Dedifferentiated amniotic fluid mesenchymal stem cell (primary cell): ENCODE results near the gene SMURF2.
"Not testable (repeated sequence)": the region's sequence is repeated elsewhere in the genome, so short reads cannot be mapped to it uniquely, and the experiment has no call there.

Experiments
- DNase-seq: peaks from one replicate; pipeline ENCODE4 v3.0.0-alpha.2; 2016; ENCODE audit errors: extremely low spot score

The SMURF2 gene

DNA sequence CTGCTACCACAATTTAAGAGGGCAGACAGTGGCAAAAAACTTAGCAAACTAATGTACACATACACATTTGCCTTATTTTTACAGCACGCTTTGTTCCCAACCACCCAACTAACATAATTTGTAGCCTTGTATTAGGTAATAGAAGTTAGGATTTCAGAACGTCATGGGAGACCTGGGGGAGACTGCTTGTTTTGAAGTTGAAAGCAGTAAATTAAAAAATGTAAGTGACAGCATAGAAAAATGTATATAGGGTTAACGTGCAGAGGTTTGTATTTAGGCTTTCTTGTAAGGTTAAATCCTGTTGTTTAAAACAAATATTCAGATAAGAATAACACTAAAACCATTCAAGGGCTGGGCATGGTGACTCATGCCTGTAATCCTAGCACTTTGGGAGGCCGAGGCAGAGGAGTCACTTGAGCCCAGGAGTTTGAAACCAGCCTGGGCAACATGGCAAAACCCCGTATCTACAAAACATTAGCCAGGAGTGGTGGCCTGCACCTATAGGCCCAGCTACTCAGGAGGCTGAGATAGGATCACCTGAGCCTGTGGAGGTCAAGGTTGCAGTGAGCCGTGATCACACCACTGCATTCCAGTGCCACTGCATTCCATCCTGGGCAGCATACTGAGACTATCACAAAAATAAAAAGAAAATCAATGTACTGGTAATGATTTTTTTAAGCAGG lies 2.3 kb upstream of the SMURF2 start:
- DNase-seq, result not testable (repeated sequence)

GRCh38 chr17:64663836-64664235 lies 1.7 kb upstream of the SMURF2 start:
- not testable (repeated sequence) for DNase-seq

DNA sequence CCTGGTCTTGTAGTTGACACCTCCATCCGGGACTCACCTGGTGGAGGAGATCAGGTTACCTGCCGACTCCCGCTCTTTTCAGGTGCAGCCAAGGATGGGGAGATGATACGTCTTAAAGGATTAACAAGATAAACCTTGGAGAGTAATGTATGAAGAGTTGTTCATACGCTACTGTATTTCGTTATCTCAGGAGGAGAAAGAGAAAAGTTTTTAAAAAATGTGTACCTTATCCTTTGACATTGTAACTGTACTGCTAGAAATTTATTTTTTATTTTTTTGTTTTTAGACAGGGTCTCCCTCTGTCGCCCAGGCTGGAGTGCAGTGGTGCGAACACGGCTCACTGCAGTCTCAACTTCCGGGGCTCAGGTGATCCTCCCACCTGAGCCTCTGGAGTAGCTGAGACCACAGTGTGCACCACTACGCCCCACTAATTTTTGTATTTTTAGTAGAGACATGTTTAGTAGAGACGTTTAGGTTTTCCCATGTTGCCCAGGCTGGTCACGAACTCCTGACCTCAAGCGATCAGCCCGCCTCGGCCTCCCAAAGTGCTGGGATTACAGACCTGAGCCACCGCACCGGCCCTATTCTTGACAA lies 764 bp upstream of the SMURF2 start:
- no peak for DNase-seq

DNA sequence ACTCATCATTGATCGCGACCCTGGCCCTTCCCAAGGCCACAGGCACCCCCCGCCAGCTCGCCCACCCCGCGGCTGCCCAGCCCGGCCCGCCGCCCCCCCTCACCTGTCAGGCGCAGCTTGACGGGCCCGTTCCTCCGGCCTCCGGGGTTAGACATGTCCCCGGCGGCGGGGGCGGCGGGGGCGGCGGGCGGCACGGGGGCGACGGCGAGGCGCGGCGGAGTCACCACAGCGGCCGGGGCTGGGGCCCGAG lies 456 bp downstream of the SMURF2 start:
- DNase-seq, result no peak

GRCh38 chr17:64660978-64661725 lies 955 bp downstream of the SMURF2 start:
- DNase-seq, result not testable (repeated sequence)

GRCh38 chr17:64660195-64660977 lies 1.7 kb downstream of the SMURF2 start:
- DNase-seq, result not testable (repeated sequence)

DNA sequence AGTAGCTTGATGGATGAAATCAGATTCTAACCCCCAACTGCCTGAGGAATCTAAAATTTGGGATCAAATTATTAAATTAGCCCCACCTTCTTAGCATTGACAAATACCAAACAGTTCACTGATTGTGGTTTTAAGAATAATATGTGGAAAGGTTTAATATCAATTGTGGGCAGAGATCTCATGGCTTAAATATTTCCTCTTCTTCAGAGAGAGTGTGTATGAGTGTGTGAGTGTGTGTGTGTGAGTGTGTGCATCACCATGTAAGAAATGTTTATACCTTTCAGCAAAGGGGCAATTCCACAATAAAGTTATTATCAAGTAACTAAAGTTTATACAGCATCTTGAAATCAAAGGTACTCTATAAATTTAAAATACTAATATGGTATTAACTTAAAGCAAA lies 3.2 kb downstream of the SMURF2 start:
- peak; percentile 38 for DNase-seq

DNA sequence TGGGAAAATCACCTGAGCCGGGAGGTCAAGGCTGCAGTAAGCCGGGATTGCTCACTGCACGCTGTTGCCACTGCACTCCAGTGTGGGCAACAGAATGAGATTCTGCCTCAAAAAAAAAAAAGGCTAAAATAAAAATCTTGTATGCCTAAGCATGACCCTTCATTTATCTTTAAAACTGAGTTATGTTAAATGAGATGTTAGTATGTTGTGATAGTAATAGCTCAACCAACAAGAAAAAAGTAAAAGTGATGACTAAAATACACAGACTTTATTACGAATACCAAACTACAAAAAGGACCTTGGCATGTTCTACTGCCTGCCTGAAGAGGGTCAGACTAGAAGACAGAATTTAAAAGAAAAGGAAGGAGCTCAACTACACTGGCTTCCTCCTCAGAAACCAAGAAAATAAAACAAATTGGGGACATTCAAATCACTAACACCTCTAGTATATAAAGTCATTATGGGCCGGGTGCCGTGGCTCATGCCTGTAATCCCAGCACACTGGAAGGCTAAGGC lies 4.4 kb downstream of the SMURF2 start:
- DNase-seq, result no peak

- no peak for DNase-seq
Observed at GRCh38 chr17:64655704-64656103, 6.4 kb downstream of the SMURF2 start.

GRCh38 chr17:64653985-64654355 lies 8.1 kb downstream of the SMURF2 start:
- no peak for DNase-seq

GRCh38 chr17:64653325-64653984 lies 8.7 kb downstream of the SMURF2 start:
- DNase-seq, result peak; percentile 79

DNA sequence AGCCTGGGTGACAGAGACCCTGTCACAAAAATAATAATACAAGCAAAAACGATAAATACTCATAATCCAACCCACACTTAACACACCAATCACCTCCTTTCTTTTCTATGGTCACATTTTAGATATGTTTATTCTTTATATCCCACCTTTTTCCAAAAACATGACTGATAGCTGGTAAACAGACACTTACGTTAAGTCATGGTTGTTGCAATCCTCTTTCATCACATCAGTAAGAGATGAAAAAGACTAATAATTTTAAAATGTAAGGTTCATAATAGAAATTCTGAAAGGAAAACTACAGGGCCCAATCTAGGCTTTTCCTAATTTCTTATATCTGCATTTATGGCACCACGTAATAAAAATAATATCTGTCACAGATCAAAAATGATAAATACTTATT lies 10.2 kb downstream of the SMURF2 start:
- DNase-seq, result no peak

DNA sequence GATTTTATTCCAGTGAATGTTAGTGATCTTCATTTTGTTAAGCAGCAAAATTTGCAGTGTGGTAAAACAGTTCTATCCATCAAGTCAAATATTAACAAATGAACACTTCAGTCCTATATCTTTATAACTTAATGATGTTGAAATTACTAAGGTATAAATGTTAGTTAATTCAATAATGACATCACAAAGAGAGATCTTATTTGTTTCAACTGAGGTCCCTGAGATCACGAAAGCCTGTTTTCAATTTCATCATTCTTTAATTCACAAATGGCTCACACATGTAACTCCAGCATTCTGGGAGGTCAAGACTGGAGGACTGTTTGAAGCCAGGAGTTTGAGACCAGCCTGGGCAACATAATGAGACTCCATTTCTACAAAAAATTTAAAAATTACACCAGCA lies 13.9 kb downstream of the SMURF2 start:
- no peak for DNase-seq

DNA sequence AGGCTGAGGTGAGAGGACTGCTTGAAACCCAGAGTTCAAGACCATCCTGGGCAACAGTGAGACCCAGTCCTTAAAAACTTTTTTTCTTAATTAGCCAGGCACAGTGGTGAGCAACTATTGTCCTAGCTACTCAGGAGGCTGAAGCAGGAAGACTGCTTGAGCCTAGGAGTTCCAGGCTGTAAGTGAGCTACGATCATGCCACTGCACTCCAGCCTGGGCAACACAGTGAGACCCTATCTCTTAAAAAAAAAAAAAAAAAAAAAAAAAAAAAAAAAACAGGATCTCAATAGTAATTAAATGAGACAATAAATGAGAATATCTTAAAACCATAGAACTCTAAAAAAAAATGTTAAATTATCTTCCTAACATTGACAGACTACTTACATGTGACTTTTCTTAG lies 14.3 kb downstream of the SMURF2 start:
- DNase-seq, result no peak

DNA sequence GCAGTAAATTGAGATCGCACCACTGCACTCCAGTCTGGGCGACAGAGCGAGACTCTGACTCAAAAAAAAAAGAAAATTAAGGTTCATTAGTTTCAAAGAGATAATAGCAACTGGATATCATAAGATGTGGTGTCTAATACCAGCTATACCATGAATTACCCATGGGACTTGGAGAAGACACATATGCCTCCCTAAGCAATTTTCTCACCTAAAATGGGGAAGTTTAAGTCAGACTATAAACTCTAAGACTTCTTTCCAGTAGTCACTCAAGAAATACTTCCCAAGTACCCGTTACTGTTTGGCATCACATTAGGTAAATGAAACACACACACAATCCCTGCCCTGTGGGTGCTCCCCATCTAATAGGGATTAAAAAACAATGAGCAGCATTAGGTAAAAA lies 22.6 kb downstream of the SMURF2 start:
- DNase-seq, result no peak

- DNase-seq, result no peak
Observed at GRCh38 chr17:64638552-64639203, 23.4 kb downstream of the SMURF2 start.

GRCh38 chr17:64635647-64636305 lies 26.3 kb downstream of the SMURF2 start:
- DNase-seq, result peak; percentile 86

DNA sequence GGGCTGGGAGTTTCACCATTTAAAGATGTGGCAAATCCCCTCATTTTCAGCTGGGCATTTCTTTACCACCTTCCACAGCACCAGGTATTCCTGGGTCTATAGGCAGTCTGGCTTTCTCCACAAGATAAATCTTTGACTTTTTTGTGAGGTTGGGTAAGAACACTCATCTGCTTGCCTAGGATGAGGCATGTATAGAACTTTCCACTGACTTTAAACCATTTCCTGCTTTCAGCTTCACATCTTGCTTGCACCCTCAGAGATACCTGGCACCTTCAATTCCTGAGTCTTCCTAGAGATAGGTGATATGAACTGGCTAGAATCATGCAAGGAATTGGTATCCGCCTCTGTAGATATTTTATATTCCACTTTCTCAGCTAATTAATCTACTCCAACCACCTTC lies 27.9 kb downstream of the SMURF2 start:
- DNase-seq, result no peak

DNA sequence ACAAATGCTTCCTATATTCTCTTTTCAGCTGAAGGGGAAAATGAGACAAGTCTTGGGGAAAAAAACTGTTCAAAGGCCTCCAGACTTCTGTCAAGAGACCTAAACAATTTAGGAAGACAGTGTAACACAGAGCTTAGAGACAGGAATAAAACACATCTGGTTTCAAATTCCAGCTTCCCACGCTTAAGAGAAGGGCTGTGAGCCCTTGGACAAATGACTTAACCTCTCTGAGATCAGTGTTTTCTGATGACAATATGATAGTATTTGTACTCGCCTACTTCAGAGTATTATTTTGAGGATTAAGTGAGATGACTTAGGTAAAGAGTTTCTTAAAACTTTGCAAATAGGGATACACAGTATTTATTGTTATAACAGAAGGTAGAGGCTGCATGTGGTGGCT lies 29.5 kb downstream of the SMURF2 start:
- no peak for DNase-seq

DNA sequence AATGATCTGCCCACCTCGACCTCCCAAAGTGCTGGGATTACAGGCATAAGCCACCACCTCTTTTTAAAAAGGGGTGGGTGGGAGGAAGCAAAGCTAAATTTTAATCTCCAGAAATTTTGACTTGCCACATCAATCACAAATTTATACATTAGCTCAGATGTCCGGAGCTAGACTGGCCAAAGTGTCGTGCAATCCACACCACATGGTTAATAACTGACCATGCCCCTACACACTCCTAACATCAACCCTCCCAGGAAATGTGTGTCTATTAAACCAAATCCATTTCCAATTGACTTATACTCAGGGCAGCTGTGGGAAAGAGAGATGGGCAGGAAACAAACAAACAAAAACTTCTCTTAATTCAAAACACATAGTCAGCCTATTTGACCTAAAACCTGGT lies 29.9 kb downstream of the SMURF2 start:
- no peak for DNase-seq
